Liver (tissue), 9 donors: ENCODE measurements around the gene SETD5. TPM values are rescaled to one million over a fixed set of nuclear protein-coding genes. Genes with fewer than 3 reads are reported as not detected.

Experiments
- DNase-seq: peaks from one replicate; pipeline ENCODE4 v3.0.0-alpha.2; 2017; ENCODE audit warnings: low spot score
- H3K27ac ChIP-seq, 2 donors: one replicate each; pipeline ENCODE4 v1.7.0; 2013; ENCODE audit warnings: inconsistent platforms in 2 of 2, low read length in 2 of 2, control low read depth in 1 of 2, low read depth in 1 of 2, mild to moderate bottlenecking in 1 of 2
- H3K27me3 ChIP-seq, 4 donors: one replicate each; pipeline versions ENCODE4 v1.6.1 to v1.7.0; 2013; ENCODE audit warnings: low read length in 3 of 4, inconsistent platforms in 1 of 4, mild to moderate bottlenecking in 1 of 4, moderate library complexity in 1 of 4; ENCODE audit not compliant: control insufficient read depth in 4 of 4, insufficient read depth in 4 of 4
- H3K36me3 ChIP-seq, 4 donors: one replicate each; pipeline versions ENCODE4 v1.6.1 to v1.7.0; 2013; ENCODE audit warnings: low read length in 3 of 4, mild to moderate bottlenecking in 3 of 4, low read depth in 1 of 4, moderate library complexity in 1 of 4; ENCODE audit not compliant: control insufficient read depth in 4 of 4, insufficient read depth in 3 of 4
- H3K4me1 ChIP-seq, 4 donors: one replicate each; pipeline versions ENCODE4 v1.6.1 to v1.7.0; 2013; ENCODE audit warnings: low read length in 3 of 4, mild to moderate bottlenecking in 3 of 4, moderate library complexity in 1 of 4; ENCODE audit not compliant: control insufficient read depth in 4 of 4, insufficient read depth in 4 of 4
- H3K4me3 ChIP-seq, 3 donors: one replicate each; pipeline versions ENCODE4 v1.6.1 to v1.7.0; 2013; ENCODE audit warnings: low read length in 3 of 3, control low read depth in 1 of 3, low read depth in 1 of 3, mild to moderate bottlenecking in 1 of 3
- H3K9ac ChIP-seq, 2 donors: one replicate each; pipeline ENCODE4 v1.7.0; 2013; ENCODE audit warnings: low read length in 2 of 2, mild to moderate bottlenecking in 2 of 2, moderate library complexity in 2 of 2, control low read depth in 1 of 2, low read depth in 1 of 2
- H3K9me3 ChIP-seq, 4 donors: one replicate each; pipeline versions ENCODE4 v1.6.1 to v1.7.0; 2013; ENCODE audit warnings: low read length in 3 of 4; ENCODE audit not compliant: control insufficient read depth in 4 of 4
- ATF3 ChIP-seq: IDR thresholded peaks from 2 replicates; pipeline ENCODE4 v1.6.1; 2016; ENCODE audit warnings: antibody characterized with exemption
- EGR1 ChIP-seq, 2 donors: IDR thresholded peaks; 2 replicates each; pipeline ENCODE4 v1.6.1; 2016 to 2018; ENCODE audit warnings: antibody characterized with exemption in 2 of 2, low read depth in 2 of 2
- FOXA1 ChIP-seq: IDR thresholded peaks from 2 replicates; pipeline ENCODE4 v1.6.1; 2016; ENCODE audit warnings: antibody characterized with exemption
- FOXA2 ChIP-seq: IDR thresholded peaks from 2 replicates; pipeline ENCODE4 v1.6.1; 2016; ENCODE audit warnings: antibody characterized with exemption
- GABPA ChIP-seq, 2 donors: IDR thresholded peaks in 1 of 2; conservative IDR thresholded peaks in 1 of 2; 2 replicates each; pipeline ENCODE4 v1.6.1; 2016; ENCODE audit warnings: antibody characterized with exemption in 2 of 2, mild to moderate bottlenecking in 1 of 2, moderate library complexity in 1 of 2
- HNF4A ChIP-seq, 2 donors: conservative IDR thresholded peaks; 2 replicates each; pipeline ENCODE4 v1.6.1; 2016; ENCODE audit warnings: antibody characterized with exemption in 2 of 2, mild to moderate bottlenecking in 2 of 2
- HNF4G ChIP-seq: IDR thresholded peaks from 2 replicates; pipeline ENCODE4 v1.6.1; 2016; ENCODE audit warnings: antibody characterized with exemption
- JUND ChIP-seq, 2 donors: IDR thresholded peaks; 2 replicates each; pipeline ENCODE4 v1.6.1; 2016; ENCODE audit warnings: antibody characterized with exemption in 2 of 2
- MAX ChIP-seq: IDR thresholded peaks from 2 replicates; pipeline ENCODE4 v1.6.1; 2016; ENCODE audit warnings: antibody characterized with exemption
- NR2F2 ChIP-seq: IDR thresholded peaks from 2 replicates; pipeline ENCODE4 v1.6.1; 2016; ENCODE audit warnings: antibody characterized with exemption
- RAD21 ChIP-seq, 2 donors: IDR thresholded peaks; 2 replicates each; pipeline ENCODE4 v1.6.1; 2016; ENCODE audit warnings: antibody characterized with exemption in 2 of 2, mild to moderate bottlenecking in 2 of 2
- RXRA ChIP-seq, 2 donors: IDR thresholded peaks; 2 replicates each; pipeline ENCODE4 v1.6.1; 2017 to 2018; ENCODE audit warnings: antibody characterized with exemption in 2 of 2, mild to moderate bottlenecking in 1 of 2
- SP1 ChIP-seq: IDR thresholded peaks from 2 replicates; pipeline ENCODE4 v1.6.1; 2018; ENCODE audit warnings: antibody characterized with exemption, mild to moderate bottlenecking
- TAF1 ChIP-seq: conservative IDR thresholded peaks from 2 replicates; pipeline ENCODE4 v1.6.1; 2016; ENCODE audit warnings: antibody characterized with exemption, mild to moderate bottlenecking
- YY1 ChIP-seq: IDR thresholded peaks from 2 replicates; pipeline ENCODE4 v1.6.1; 2016; ENCODE audit warnings: antibody characterized with exemption, mild to moderate bottlenecking
- ZBTB33 ChIP-seq: IDR thresholded peaks from 2 replicates; pipeline ENCODE4 v1.6.1; 2016; ENCODE audit warnings: antibody characterized with exemption
- WGBS: extraction: QIAGEN DNeasy Blood & Tissue Kit; methylation state at CpG from one replicate; pipeline ENCODE4 v1.1.7; 2013; 5-methylcytosine and 5-hydroxymethylcytosine counted together
- polyA plus RNA-seq, 2 donors: library from polyadenylated mRNA; stranded (reverse) in 1 of 2; unstranded in 1 of 2; fragments of 200-250 nt in 1 of 2; fragments of >200 nt in 1 of 2; fragmentation: Nextera tagmentation in 1 of 2; extraction: Ambion mirVana in 1 of 2; gene quantifications; one replicate each; pipeline versions ENCODE4 v1.2.1 to v1.2.3, GENCODE V29; 2013 to 2015
- total RNA-seq, 2 donors: library from RNA; depleted of rRNA; stranded (reverse); fragments of >200 nt; gene quantifications; one replicate each; pipeline ENCODE4 v1.2.3, GENCODE V29; 2014
- TF ChIP-seq, protein P1 (sequence below): IDR thresholded peaks from 2 replicates; pipeline ENCODE4 v1.6.1; 2016; ENCODE audit warnings: antibody characterized with exemption, mild to moderate bottlenecking
- TF ChIP-seq, protein P2 (sequence below): fragments of 150-350 bp; IDR thresholded peaks from 2 replicates; pipeline ENCODE4 v1.5.1; 2017; ENCODE audit warnings: improper control_type of control experiment, low read depth, low read length; ENCODE audit not compliant: missing input control
- donor health status: healthy.
- donor health status: healthy.
- donor health status: healthy.
- donor health status: healthy.
- donor health status: healthy.

Gene SETD5
- total and polyA plus RNA-seq, 4 donors = 17.9 to 76.6 (median 24.3) TPM

- no peak for TF ChIP-seq ZBTB33
- TF ChIP-seq RAD21 (IDR thresholded peaks at IDR 0.05) = peak in 1 of 2 donors; percentile 54
- no peak for TF ChIP-seq MAX
- no peak for TF ChIP-seq NR2F2
Measured at GRCh38 chr3:9402410-9403228, 5.2 kb downstream of the SETD5 start (continued).

GRCh38 chr3:9403463-9403862 is 6.0 kb downstream of the SETD5 start:
- Histone ChIP-seq H3K4me1 (peaks cover 14 to 68% (median 64%) of the 10 kb centered on the region in 4 donors), H3K27ac (no peak overlapping the region), H3K9ac (no peak overlapping the region), H3K27me3 (no peaks in the 10 kb centered on the region), H3K9me3 (no peaks in the 10 kb centered on the region), H3K4me3 (no peak overlapping the region), H3K36me3 (no peaks in the 10 kb centered on the region)
- WGBS = 64% methylated on average over 2 of the region's 2 CpGs
- TF ChIP-seq ZBTB33 (no peak), YY1 (no peak), RAD21 (IDR thresholded peaks at IDR 0.05) (no peak), MAX (no peak), TAF1 (no peak), JUND (IDR thresholded peaks at IDR 0.05) (no peak), SP1 (no peak), HNF4G (no peak), HNF4A (conservative IDR thresholded peaks at IDR 0.05) (no peak), NR2F2 (no peak), ATF3 (no peak), EGR1 (IDR thresholded peaks at IDR 0.05; ENCODE audit: low read depth in 2 of 2) (no peak), RXRA (IDR thresholded peaks at IDR 0.05) (no peak), FOXA1 (no peak), GABPA (IDR thresholded peaks at IDR 0.05 in 1 of 2, conservative IDR thresholded peaks at IDR 0.05 in 1 of 2) (no peak), FOXA2 (no peak)
- TF ChIP-seq, protein P1, sequence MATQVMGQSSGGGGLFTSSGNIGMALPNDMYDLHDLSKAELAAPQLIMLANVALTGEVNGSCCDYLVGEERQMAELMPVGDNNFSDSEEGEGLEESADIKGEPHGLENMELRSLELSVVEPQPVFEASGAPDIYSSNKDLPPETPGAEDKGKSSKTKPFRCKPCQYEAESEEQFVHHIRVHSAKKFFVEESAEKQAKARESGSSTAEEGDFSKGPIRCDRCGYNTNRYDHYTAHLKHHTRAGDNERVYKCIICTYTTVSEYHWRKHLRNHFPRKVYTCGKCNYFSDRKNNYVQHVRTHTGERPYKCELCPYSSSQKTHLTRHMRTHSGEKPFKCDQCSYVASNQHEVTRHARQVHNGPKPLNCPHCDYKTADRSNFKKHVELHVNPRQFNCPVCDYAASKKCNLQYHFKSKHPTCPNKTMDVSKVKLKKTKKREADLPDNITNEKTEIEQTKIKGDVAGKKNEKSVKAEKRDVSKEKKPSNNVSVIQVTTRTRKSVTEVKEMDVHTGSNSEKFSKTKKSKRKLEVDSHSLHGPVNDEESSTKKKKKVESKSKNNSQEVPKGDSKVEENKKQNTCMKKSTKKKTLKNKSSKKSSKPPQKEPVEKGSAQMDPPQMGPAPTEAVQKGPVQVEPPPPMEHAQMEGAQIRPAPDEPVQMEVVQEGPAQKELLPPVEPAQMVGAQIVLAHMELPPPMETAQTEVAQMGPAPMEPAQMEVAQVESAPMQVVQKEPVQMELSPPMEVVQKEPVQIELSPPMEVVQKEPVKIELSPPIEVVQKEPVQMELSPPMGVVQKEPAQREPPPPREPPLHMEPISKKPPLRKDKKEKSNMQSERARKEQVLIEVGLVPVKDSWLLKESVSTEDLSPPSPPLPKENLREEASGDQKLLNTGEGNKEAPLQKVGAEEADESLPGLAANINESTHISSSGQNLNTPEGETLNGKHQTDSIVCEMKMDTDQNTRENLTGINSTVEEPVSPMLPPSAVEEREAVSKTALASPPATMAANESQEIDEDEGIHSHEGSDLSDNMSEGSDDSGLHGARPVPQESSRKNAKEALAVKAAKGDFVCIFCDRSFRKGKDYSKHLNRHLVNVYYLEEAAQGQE = no peak
- TF ChIP-seq, protein P2, sequence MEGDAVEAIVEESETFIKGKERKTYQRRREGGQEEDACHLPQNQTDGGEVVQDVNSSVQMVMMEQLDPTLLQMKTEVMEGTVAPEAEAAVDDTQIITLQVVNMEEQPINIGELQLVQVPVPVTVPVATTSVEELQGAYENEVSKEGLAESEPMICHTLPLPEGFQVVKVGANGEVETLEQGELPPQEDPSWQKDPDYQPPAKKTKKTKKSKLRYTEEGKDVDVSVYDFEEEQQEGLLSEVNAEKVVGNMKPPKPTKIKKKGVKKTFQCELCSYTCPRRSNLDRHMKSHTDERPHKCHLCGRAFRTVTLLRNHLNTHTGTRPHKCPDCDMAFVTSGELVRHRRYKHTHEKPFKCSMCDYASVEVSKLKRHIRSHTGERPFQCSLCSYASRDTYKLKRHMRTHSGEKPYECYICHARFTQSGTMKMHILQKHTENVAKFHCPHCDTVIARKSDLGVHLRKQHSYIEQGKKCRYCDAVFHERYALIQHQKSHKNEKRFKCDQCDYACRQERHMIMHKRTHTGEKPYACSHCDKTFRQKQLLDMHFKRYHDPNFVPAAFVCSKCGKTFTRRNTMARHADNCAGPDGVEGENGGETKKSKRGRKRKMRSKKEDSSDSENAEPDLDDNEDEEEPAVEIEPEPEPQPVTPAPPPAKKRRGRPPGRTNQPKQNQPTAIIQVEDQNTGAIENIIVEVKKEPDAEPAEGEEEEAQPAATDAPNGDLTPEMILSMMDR = no peak
- no peak for DNase-seq
